Adrenal gland (tissue), 12 donors: ENCODE data around the gene CELA1. TPM values are rescaled to one million over a fixed set of nuclear protein-coding genes. Genes with fewer than 3 reads are reported as not detected.

Source experiments
- DNase-seq, 7 donors: peaks; one replicate each; pipeline ENCODE4 v3.0.0-alpha.2; 2019 to 2020
- H3K27ac ChIP-seq, 5 donors: fragments of 200-600 bp; sonication (generic) in 4 of 5; 1 replicate in 3 of 5; 2 replicates in 2 of 5; pipeline versions ENCODE4 v1.5.1 to v1.8.0; 2016 to 2020; ENCODE audit warnings: mild to moderate bottlenecking in 1 of 5
- H3K27me3 ChIP-seq: fragments of 200-600 bp; 2 replicates; pipeline ENCODE4 v1.8.0; 2021
- H3K36me3 ChIP-seq, 2 donors: fragments of 200-600 bp; replicated peaks in 1 of 2; 1 replicate in 1 of 2; 2 replicates in 1 of 2; pipeline versions ENCODE4 v1.5.1 to v1.8.0; 2018 to 2022
- H3K4me1 ChIP-seq, 2 donors: fragments of 200-600 bp; replicated peaks in 1 of 2; 1 replicate in 1 of 2; 2 replicates in 1 of 2; pipeline versions ENCODE4 v1.5.1 to v1.8.0; 2018 to 2021
- H3K4me3 ChIP-seq, 4 donors: fragments of 200-600 bp; sonication (generic) in 3 of 4; one replicate each; pipeline ENCODE4 v1.5.1; 2016 to 2018
- H3K9me3 ChIP-seq, 3 donors: fragments of 200-600 bp; sonication (generic) in 1 of 3; replicated peaks in 1 of 3; 1 replicate in 2 of 3; 2 replicates in 1 of 3; pipeline versions ENCODE4 v1.5.1 to v1.8.0; 2016 to 2021
- POLR2A ChIP-seq, 2 donors: fragments of 450-650 bp; IDR thresholded peaks; one replicate each; pipeline ENCODE4 v1.6.1; 2017; ENCODE audit warnings: antibody characterized with exemption in 2 of 2, mild to moderate bottlenecking in 2 of 2, moderate library complexity in 1 of 2
- WGBS, 4 donors: extraction: QIAGEN DNeasy Blood & Tissue Kit in 2 of 4; methylation state at CpG; one replicate each; pipeline versions ENCODE4 v1.1.5 to v1.1.7; 2013 to 2017; 5-methylcytosine and 5-hydroxymethylcytosine counted together
- intact Hi-C, 2 donors: fragments of 100-400 bp; cut with DNase I; formaldehyde crosslinking; loops; one replicate each; pipeline versions ENCODE4 v1.14.1 to v1.15.0; 2022 to 2023
- polyA plus RNA-seq, 3 donors: library from polyadenylated mRNA; stranded (reverse); fragments of 200-250 nt in 2 of 3; fragments of 350-450 nt in 1 of 3; fragmentation: Illumina TruSeq in 1 of 3; extraction: RNeasy Lipid Tissue Mini Kit (QIAGEN cat#74804) in 1 of 3; gene quantifications; one replicate each; pipeline ENCODE4 v1.2.3, GENCODE V29; 2013 to 2014
- total RNA-seq, 9 donors: library from RNA; depleted of rRNA in 4 of 9; stranded (reverse); fragments of >200 nt in 4 of 9; fragments of 120-200 nt in 1 of 9; fragmentation: NEBNext Ultra II Directional in 1 of 9; extraction: Animal tissue kit (Norgen Biotek cat#: 25700) in 1 of 9; gene quantifications; one replicate each; pipeline versions ENCODE4 v1.1.0 to v1.2.4, GENCODE V29; 2013 to 2023
- TF ChIP-seq, protein P1 (sequence below), 6 experiments: fragments of 450-650 bp in 4 of 6; fragments of 200-600 bp in 2 of 6; sonication (generic) in 1 of 6; IDR thresholded peaks; 1 replicate in 5 of 6; 2 replicates in 1 of 6; pipeline versions ENCODE4 v1.5.1 to v1.8.0; 2016 to 2021; ENCODE audit warnings: antibody characterized with exemption in 6 of 6, mild to moderate bottlenecking in 2 of 6, moderate library complexity in 1 of 6
- donor health status: healthy with polysubstance abuse.
- donor health status: Bipolar disorder and iron deficiency.
- donor health status: DM: yes; HTN: yes; CAD: no.
- donor health status: DM: no; HTN: no; CAD: no.
- donor health status: DM: no; HTN: no; CAD: no.
- donor health status: DM: yes; HTN: yes; CAD: no.

CELA1 gene
- total and polyA plus RNA-seq, 12 donors = 0.11 to 9.4 (median 1.1) TPM; not detected in 1

DNA sequence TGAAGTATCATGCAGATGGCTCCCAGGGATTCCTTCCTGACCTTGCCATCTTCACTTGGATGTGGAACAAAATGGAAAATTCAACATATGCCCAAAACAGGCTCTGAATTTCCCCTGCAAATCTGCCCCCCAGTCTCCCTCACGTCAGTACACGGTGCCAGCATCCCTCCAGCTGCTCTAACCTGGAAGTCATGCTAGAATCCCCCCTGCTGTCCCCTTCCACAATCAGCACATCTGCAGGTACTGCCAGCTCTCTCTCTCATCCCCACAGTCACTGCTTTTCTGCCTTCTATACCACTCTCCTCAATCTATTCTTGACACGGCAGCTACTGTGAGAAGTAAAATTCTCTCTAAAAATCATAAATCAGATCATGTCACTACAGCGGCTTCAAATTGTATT lies 23.1 kb upstream of the CELA1 start:
- WGBS, 4 donors = 73 to 80% (median 77%) methylated on average over 4 of the region's 4 CpGs
- DNase-seq = no peak
- Histone ChIP-seq H3K27ac (no peak overlapping the region), H3K9me3 (no peaks in the 10 kb centered on the region), H3K36me3 (no peaks in the 10 kb centered on the region), H3K4me1 (peaks cover 5 to 9% of the 10 kb centered on the region in 2 donors), H3K4me3 (no peak overlapping the region), H3K27me3 (no peaks in the 10 kb centered on the region)
- TF ChIP-seq, protein P1, sequence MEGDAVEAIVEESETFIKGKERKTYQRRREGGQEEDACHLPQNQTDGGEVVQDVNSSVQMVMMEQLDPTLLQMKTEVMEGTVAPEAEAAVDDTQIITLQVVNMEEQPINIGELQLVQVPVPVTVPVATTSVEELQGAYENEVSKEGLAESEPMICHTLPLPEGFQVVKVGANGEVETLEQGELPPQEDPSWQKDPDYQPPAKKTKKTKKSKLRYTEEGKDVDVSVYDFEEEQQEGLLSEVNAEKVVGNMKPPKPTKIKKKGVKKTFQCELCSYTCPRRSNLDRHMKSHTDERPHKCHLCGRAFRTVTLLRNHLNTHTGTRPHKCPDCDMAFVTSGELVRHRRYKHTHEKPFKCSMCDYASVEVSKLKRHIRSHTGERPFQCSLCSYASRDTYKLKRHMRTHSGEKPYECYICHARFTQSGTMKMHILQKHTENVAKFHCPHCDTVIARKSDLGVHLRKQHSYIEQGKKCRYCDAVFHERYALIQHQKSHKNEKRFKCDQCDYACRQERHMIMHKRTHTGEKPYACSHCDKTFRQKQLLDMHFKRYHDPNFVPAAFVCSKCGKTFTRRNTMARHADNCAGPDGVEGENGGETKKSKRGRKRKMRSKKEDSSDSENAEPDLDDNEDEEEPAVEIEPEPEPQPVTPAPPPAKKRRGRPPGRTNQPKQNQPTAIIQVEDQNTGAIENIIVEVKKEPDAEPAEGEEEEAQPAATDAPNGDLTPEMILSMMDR (IDR thresholded peaks at IDR 0.05) = no peak
- no peak for TF ChIP-seq POLR2A (IDR thresholded peaks at IDR 0.05)
- intact Hi-C loops = no loop called here

DNA sequence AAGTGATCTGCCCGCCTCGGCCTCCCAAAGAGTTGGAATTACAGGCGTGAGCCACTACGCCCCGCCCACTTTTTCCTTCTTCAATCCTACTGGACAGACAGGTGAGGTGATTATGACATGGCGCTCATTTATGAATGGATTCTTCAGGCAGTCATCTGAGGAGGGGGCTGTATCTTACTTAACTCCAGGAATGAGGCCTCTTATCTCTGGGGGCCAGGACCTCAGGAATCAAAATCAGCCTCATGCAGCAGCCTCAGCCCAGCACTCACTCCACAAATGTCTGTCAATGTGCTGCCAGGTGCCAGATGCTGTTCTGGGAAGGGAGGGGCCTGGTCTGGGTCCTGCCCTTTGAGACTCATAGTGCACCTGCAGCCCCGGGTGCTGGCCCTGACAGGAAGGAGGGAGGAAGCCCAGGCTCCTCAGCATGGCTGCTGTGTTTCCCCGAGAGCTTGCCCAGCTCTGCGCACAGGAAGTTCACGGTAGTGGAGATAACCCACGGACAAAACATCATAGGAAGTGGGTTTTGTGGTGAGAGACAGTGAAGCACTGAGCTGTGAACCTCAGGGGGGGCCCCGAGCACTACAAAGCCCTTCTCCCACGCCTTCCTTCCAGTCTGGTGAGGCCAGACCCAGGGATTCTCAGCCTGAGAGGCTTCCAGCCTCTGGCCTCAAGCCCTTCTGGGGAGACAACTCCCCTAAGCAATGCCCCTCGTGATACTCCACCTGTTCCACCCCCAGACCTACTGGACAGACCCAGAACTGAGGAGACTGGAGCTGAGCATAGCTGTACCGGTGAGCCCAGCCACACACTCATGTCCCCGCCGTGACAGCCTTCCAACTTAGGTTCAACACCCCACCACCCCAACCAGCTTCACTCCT lies 22.4 kb upstream of the CELA1 start:
- Histone ChIP-seq H3K4me1 (peaks cover 5 to 9% of the 10 kb centered on the region in 2 donors), H3K36me3 (no peaks in the 10 kb centered on the region), H3K9me3 (no peaks in the 10 kb centered on the region), H3K27ac (no peak overlapping the region), H3K4me3 (no peak overlapping the region), H3K27me3 (no peaks in the 10 kb centered on the region)
- intact Hi-C loops = no loop called here
- WGBS, 4 donors = 65 to 80% (median 71%) methylated on average over 15 to 17 of the region's 17 CpGs
- peak in 3 of 7 donors; percentile 36 to 62 (median 36) for DNase-seq
- TF ChIP-seq POLR2A (IDR thresholded peaks at IDR 0.05) = no peak
- TF ChIP-seq, protein P1 (IDR thresholded peaks at IDR 0.05) = no peak

DNA sequence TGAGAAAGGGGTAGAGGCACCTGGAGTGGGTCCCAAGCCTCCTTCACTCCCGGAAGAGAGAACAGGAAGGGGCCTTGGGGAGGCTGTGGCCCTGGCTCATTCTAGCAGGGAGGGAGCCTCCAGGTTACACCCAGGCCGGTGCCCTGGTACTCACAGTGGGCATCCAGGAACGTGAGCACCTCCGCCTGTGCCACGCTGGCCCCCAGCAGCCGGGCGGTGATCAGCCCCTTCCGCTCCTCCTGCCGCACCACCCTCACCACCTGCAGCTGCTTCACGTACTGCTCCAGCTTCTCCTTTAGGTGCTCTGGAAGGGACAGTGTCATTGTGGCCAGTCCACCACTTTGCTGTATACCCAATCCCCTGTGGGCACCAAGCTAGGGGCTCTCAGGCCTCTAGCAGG lies 18.8 kb upstream of the CELA1 start:
- 93 to 95% (median 94%) methylated on average over 6 to 10 of the region's 10 CpGs for WGBS, 4 donors
- no peak for DNase-seq
- intact Hi-C loops = no loop called here
- no peaks in the 10 kb centered on the region for H3K4me1 ChIP-seq
- no peak overlapping the region for H3K27ac ChIP-seq
- no peaks in the 10 kb centered on the region for H3K27me3 ChIP-seq
- TF ChIP-seq POLR2A (IDR thresholded peaks at IDR 0.05) = no peak
- TF ChIP-seq, protein P1 (IDR thresholded peaks at IDR 0.05) = no peak
- H3K4me3 ChIP-seq = no peak overlapping the region
- no peaks in the 10 kb centered on the region for H3K9me3 ChIP-seq
- no peaks in the 10 kb centered on the region for H3K36me3 ChIP-seq

DNA sequence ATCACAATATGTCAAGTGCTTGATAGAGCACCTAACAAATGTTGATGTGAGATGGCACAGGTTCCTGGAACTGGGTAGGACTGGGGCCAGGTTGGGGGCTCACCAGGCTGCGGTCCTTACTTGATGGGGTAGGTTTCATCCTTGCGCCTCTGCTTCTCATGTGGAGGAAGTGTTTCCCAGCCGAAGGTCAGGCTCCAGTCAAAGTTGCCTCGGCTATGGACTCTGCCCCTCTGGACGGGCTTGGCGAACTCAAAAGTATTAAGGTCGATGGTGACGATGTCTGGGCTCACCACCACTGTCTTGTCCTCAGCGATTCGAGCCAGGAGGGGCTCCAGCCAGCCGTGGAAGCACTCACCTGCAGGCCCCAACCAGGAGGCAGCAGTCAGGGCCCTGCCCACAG lies 17.5 kb upstream of the CELA1 start:
- Histone ChIP-seq H3K36me3 (no peaks in the 10 kb centered on the region), H3K27me3 (no peaks in the 10 kb centered on the region), H3K9me3 (no peaks in the 10 kb centered on the region), H3K4me3 (no peak overlapping the region), H3K27ac (no peak overlapping the region), H3K4me1 (no peaks in the 10 kb centered on the region)
- no peak for DNase-seq
- intact Hi-C loops = no loop called here
- 85 to 90% (median 86%) methylated on average over 4 to 11 of the region's 11 CpGs for WGBS, 4 donors
- TF ChIP-seq POLR2A (IDR thresholded peaks at IDR 0.05) = no peak
- TF ChIP-seq, protein P1 (IDR thresholded peaks at IDR 0.05) = no peak
